CD4-positive, alpha-beta T cell treated with Interleukin-15 for 1 hour (primary cell): ENCODE data around the gene TNFRSF12A.

Source experiments
- DNase-seq: peaks from one replicate; pipeline ENCODE4 v3.0.0-alpha.2; 2020

TNFRSF12A gene

DNA sequence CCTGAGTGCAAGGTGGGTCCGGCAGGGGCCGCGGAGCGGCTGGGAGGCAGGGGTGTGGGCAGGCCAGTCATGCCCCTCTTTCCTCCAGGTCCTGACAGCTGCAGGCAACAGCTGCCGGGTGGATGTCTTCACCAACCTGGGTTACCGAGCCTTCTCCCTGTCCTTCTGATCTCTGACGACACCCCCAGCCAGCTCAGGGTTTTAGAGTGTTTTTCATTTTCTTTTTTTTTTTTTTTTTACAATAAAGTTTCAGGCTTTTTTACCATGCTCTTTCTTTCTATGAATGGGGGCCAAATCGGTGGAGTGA, 7.3 kb downstream of the TNFRSF12A start:
- DNase-seq = no peak

DNA sequence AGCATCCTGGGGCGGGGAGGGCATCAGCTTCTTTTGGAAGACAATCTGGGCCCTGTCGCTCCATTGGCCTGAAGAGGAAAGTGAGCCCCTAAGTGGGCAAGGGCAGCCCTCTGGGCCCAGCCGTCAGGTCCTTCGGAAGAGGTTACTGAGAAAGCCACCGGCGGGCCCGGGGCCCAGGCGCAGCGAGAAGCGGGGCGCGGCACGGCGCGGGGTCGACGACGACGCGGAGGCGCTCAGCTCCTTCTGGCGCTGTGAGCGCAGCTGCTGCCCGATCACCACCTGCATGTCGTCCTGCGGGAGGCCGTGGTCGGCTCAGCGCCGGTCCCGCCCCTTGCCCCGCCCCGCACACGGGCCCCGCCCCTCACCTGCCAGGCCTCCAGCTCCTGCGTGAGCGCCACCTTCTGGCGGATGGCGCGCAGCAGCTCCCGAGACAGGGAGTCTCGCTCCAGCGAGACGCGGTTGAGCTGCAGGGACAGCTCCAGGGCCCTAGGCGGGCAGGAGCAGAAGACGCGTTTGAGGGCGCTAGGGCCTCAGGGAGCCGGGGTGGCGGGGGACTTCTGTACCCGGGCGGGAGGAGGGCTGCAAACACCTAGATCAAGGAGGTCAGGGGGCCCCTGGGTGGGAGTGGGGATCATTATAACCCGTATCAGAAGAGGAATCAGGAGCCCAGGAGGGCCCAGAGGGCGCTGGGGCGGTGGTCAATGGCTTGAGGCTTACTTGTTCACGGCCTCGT, 8.0 kb downstream of the TNFRSF12A start:
- DNase-seq = peak; percentile 86

DNA sequence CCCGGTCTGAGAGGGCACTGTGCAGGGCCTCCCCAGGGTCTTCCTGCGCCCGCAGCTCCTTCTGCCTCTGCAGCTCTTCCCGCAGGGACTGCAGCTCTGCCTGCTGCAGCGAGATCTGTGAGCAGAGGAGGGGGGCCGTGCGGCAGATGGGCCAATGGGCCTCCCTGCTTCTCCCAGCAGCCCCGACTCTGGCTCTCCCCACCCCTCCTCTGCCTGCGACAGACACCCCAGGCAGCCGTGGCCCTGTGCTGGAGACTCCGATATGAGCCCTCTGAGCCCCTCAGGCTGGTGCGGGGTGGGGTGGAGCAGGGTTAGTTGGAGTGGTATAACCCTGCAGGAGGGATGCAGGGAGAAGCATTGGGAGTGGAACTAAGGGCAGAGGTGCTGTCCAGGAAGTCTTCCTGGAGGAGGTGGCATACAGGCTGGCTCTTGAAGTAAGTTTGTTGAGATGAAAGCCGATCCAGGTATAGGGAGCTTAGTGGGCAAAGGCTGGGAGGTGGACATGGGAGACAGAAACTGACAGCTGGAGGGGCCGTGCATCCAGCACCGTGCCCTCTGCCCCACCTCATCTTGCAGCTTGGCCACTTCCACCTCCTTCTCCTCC, 8.7 kb downstream of the TNFRSF12A start:
- no peak for DNase-seq

DNA sequence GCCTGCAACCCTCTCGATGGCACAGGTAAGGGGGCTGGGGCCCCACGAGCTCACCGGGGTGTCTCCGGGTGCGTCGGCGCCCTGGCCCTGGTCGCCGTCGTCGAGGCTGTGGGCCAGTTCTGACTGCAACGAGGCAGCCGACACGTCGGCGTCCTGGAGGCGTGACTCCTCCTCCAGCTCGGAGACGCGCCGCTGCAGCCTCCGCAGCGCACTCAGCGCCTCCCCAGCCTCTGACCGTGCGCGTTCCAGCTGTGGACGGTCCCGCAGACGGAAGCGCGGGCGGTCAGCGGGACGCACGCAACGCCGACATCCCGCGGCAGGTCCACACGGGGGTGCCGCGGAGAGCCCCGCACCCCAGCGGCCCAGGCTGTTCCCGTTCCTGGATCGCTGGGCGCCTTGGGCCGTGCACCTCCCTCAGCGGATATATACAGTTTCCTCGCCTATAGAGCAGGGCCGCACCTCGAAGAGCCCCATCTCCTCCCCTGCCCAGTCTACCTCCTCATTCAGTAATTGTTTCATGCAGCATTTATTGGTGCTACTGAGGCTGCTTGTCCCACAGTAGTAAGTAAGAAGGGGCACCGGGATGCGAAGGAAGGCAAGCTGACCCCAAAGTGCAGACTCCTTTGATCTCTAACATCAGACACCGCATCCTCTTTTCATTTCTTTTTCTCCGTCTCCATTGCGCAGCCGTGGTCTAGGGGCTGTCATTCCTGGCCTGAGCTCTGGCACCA, 9.5 kb downstream of the TNFRSF12A start:
- no peak for DNase-seq

DNA sequence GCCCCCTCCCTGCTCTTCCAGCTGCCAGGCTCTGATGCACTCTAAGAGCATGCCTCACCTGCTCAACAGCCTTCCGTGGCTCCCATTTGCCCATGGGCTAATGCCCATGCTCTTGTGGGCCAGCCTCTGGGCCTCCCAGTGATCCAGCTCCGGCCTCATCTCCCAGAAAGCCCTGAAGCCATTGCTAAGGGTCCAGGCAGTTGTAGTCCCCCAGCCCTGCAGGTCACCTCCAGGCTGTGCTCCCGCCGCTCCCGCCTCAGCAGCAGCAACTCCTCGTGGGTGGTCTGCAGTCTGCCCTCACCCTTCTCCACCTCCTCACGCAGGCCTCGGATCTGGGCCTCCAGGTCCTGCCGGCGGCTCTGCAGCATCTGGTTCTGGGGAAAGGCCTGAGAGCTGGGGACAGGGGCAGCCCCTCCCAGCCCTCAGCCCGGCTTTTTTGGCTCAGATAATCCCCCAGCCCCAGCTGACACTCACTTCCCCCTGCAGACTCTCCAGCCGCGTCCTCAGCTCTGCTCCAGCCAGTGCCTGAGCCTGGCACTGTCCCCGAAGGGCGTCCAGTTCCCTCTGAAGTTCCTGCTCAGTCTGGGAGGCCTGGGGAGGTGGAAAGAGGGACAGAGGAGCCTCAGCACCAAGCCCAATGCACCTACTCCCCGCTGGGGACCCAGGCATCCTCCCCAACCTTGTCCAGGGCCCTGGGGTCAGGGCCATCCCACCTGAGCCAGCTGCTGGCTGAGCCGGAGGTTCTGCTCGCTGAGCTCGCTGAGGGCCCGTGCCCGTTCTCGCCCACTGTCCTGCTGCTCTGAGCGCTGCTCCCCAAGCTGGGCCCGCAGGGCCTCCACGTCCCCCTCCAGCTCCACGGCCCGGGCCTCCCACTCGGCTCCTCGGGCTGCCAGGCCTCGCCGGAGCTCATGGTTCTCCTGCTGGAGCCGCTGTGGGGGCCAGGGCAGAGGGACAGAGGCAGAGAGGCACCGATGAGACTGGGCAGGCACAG, 10.3 kb downstream of the TNFRSF12A start:
- DNase-seq = no peak

DNA sequence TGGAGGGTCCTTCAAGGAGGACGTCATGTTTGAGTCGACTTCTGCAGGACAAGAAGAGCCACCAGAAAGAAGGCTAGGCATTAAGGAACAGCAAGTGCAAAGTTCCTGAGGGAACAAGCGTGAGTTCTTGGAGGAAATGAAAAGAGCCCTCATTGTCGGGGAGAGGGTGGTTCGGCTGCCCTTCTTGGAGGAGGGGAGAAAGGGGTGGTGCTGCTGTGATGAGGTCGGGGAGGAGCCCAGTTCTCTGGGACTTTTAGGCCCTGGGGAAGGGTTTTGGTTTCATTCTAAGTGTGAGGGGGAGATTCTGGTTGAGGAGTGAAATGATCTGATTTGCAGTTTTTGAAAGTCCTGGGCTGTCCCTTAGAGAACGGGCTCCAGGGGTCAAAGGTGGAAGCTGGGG, 12.5 kb downstream of the TNFRSF12A start:
- no peak for DNase-seq

DNA sequence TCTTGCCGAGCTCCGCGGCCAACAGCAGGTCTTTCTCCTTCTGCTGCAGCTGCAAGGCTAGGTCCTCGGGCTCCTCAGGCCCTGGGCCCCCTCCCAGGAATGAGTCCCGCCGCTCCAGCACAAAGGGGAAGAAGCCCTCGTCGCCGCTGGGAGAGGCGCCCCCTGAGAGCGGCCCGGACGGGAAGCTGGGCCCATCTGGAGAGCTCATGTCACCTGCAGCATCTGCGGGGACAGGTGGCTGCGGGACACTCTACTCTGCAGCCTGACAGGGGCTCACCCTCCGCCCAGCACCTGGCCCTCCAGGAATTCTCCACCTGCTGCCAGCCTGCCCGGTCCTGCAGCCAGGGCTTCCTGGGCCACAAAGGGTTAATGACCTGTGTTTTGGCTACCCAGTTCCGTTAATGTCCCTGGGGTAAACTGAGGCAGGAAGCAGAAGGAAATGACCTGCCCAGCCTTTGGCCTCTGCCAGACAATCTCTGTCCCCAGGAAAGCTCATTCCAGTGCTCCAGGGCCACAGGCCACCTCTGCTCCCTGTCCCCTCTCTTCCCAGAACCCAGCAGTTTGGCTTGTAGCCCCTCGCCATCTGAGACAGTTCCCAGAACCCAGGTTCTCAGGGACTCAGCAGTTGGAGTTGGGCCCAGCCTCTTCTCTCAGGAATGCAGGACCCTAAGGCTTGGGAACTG, 15.3 kb downstream of the TNFRSF12A start:
- no peak for DNase-seq

DNA sequence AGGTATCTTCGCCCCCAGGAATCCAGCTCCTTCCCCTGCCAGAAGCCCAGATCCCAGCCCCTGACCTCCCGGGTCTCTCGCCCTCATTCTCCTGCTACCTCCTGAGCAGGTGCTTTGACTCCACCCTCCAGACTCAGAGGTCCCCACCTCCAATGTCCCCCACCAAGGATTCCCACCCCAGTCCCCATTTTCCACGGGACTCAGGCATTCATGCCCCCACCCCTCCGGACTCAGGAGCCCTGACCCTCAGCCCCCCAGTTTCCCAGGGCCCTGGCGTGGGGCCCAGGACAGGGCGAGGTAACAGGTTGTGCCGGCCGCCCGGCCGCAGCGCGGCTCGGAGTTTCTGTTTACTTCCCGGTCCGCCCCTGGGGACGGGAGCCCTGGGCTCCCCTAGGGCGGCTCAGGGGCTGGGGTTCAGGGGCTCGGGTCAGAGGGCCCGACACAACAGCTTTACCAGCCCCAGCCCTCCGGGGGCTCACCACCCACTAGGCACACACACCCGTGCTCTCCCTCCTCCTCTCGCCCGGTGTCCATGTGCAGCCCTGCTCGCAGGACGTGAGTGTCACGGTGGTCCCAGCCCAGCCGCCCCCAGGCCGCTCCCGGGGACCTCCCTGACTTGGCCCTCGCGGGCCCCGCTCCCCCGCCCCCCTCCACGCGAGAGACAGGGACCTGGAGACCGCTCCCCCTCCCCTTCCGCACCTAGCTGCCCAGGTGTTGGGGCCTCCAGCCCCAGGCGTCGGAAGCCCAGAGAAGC, 16.0 kb downstream of the TNFRSF12A start:
- no peak for DNase-seq

DNA sequence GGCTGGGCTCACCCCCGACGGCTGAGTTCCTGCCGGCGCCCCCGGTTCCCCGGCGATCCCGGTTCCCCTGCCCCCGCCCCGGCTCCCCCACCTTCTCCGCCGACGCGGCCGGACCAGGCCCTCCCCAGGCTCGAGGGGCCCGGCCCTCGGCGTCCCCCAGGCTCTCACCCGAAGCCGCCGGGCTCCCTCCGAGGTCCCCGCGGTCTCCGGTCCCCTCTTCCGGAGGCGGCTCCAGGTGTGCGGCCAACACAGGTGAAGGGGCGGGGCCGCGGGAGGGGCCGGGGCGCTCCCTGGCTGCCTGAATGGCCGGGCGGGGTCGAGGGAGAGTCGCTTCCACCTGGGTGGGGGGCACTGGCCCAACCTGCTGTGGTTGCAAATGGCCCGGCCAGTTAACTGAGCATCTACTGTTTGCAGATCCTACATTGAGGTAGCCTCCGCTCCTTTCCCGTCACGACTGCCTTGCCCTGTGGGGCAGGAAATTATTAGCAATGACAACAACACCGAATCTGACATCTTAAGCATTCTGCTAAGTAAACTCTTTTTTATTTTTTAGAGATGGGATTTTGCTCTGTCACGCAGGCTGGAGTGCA, 16.7 kb downstream of the TNFRSF12A start, which contains the start of gene BICDL2:
Gene BICDL2 (minus strand): TSS at position 219 of the 590 bp plus-strand sequence. CDS start 1,448 bp downstream, outside the sequence.
- no peak for DNase-seq

DNA sequence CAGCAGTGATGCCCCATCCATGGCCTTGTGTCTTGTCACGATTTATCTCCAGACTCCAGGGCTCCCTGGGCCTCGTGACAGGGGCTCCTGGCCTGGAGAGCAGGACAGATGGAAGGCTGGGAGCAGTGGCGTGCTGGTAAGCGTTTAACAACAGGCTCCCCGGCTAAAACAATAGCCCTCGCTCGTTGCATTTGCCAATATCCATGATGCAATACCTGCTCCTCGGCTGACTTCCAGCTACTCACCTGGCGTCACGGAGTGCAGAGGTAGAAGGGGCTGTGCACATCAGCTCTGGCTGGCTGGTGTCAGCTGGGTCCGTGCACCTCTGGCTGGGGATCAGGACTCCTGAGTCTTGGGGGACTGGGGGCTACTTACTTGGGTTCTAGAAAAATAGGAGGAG, 18.1 kb downstream of the TNFRSF12A start:
- no peak for DNase-seq

DNA sequence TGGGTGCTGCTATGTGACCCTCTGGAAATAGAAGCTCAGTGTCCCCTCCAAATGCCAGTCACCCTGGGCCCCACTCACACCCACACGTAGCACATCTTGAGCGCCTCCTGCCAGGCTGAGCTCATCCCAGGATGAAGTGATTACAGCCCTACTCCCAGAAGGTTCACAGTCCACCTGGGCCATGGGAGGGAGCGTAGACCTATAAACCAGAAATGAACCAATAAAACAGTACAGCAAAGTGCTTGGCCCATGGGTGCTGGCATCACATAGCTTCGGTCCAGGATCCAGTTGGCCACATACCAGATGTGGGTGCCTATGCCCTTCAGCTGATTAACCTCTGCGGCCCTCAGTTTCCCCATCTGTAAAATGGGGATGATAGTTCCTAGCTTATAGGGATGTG, 18.7 kb downstream of the TNFRSF12A start:
- DNase-seq = no peak

DNA sequence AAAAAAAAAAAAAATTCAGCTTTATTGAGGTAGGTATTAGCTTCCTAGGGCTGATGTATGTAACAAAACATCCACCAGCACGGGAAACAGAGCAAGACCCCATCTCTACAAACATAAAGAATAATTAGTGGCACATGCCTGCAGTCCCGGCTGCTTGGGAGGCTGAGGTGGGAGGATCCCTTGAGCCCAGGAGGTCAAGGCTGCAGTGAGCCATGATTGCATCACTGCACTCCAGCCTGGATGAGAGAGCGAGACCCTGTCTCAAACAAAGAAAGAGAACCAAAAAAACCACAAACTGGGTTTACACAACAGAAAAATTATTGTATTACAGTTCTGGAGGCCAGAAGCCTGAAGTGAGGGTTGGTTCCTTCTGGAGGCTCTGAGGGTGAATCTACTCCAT, 22.2 kb downstream of the TNFRSF12A start:
- DNase-seq = no peak

DNA sequence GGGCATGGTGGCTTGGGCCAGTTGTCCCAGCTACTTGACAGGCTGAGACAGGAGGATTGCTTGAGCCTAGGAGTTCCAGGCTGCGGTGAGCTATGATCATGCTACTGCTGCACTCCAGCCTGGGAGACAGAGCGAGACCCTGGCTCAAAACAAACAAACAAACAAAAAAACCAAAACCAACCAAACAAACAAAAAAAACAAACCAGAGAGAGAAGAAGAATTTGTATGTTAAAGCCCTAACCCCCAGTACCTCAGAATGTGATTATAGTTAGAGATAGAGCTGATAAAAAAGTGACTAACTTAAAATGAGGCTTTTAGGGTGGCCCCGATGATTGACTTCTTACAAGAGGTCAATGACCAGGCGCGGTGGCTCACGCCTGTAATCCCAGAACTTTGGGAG, 24.5 kb downstream of the TNFRSF12A start:
- DNase-seq = no peak

DNA sequence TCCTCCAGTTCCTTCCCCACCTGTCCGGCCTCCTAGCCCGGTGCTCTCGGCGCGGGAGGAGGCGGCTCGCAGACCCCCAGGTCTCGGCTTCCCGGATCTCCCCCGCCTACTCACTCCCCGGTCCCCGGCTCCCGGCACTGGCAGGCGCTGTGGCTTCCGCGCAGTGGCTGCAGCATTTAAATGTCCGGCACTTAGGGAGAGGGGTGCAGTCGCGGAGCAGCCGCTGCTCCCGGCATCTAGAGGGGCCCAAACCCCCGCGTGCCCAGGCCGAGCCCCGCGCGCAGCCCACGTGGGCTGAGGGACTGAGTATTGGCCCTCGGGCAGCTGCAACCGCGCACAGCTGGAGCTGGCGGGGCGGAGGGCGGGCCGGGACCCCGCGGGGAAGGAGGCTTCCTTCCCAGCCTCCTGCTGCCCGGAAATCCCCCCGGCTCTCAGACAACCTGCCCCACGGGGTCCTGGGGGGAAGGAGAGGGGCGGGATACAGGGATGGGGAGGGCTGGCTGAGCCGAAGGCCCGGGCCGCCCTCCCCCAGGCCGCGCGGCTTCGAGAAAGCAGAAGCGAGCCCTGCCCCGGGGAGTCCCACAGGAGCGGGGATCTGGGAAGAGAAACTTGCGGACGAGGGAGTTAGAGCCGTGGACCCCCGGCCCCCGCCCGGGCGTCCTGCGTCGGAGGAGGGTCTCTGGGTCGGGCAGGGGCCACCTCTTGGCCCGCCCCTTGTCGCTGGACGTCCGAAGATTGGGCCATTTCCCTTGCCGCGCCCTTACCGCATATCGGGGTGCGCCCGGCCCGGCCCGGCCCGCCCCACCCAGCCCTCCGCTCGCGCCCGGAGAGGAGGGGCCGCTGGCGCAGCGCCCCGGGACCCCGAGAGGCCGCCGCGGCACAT, 25.8 kb downstream of the TNFRSF12A start, which contains the start of gene MMP25:
Gene MMP25 (plus strand): TSS at position 804 of the 883 bp plus-strand sequence. CDS start 357 bp downstream, outside the sequence.
- DNase-seq = no peak

DNA sequence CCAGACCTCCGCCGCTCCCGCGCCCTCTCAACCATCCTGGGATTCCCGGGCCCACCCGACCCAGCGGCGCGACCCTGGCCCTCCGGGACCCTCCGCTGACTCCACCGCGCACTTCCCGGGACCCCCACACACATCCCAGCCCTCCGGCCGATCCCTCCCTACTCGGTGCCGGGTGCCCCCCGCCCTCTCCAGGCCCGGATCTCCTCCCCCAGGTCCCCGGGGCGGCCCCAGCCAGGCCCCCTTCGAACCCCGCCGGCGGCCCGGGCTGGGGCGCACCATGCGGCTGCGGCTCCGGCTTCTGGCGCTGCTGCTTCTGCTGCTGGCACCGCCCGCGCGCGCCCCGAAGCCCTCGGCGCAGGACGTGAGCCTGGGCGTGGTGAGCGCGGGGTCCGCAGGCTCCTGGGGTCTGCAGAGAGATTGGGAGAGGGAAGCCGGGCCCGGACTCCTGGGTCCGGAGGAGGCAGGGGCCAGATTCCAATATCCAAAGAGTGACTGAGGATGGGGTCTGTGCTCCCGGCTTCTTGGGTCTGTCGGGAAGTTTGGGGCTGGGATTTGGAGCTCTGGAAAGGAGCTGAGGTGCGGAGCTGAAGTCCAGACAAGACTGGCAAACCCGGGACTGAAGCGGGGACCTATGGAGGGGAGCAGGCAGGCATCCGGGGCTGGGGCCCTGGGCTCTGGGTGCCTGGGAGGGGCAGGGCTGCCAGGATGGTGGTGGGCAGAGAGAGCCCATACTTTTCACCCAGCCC, 26.6 kb downstream of the TNFRSF12A start:
- DNase-seq = no peak

DNA sequence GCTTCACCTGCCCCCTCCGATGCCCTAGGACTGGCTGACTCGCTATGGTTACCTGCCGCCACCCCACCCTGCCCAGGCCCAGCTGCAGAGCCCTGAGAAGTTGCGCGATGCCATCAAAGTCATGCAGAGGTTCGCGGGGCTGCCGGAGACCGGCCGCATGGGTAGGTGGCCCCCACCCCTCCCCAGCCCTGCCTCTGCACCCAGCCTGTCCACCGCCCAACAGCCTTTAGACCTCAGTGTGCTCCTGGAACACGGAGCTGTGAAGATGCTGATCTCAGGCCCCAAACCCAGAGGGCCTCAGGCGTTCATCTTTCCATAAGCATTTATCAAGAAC, 27.2 kb downstream of the TNFRSF12A start:
- no peak for DNase-seq

DNA sequence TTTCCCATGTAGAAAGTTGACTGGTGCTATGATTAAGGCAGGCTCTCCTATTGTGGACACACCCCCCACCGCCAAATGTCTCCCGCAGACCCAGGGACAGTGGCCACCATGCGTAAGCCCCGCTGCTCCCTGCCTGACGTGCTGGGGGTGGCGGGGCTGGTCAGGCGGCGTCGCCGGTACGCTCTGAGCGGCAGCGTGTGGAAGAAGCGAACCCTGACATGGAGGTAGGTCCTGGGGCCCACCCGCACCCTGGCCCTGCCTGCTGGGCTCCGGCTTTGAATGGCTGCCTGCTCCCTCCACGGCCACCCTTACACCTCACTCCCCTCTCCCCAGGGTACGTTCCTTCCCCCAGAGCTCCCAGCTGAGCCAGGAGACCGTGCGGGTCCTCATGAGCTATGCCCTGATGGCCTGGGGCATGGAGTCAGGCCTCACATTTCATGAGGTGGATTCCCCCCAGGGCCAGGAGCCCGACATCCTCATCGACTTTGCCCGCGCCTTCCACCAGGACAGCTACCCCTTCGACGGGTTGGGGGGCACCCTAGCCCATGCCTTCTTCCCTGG, 29.8 kb downstream of the TNFRSF12A start:
- DNase-seq = no peak

DNA sequence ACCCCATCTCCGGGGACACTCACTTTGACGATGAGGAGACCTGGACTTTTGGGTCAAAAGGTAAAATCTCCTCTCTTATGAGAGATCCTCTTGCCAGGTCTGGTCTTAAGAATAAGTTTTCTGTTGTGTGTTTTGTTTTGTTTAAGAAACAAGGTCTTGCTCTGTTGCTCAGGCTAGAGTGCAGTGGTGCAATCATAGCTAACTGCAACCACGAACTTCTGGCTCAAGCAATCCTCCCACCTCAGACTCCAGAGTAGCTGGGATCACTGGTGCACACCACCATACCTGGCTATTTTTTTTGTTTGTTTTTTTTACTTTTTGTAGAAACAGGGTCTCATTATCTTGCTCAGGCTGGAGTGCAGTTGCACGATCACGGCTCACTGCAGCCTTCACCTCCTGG, 30.3 kb downstream of the TNFRSF12A start:
- DNase-seq = no peak

DNA sequence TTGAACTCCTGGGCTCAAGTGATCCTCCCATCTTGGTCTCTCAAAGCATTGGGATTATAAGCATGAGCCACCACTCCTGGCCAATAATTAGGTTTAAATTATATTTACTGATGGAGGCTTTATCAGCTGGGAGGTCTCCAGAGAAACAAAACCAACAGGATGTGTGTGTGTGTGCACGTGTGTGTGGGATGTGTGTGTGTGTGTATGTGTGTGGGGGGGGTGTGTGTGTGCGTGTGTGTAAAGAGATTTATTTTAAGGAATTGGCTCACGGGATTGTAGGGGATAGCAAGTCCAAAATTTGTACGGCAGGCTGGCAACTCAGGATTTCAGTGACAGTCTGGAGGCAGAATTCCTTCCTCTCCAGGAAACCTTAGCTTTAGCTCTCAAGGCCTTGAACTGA, 30.8 kb downstream of the TNFRSF12A start:
- no peak for DNase-seq
